ENCODE measurements around the gene OR10T2.
"Not testable (repeated sequence)": the region's sequence is repeated elsewhere in the genome, so short reads cannot be mapped to it uniquely, and the experiment has no call there.

Gene OR10T2, protein sequence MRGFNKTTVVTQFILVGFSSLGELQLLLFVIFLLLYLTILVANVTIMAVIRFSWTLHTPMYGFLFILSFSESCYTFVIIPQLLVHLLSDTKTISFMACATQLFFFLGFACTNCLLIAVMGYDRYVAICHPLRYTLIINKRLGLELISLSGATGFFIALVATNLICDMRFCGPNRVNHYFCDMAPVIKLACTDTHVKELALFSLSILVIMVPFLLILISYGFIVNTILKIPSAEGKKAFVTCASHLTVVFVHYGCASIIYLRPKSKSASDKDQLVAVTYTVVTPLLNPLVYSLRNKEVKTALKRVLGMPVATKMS

DNA sequence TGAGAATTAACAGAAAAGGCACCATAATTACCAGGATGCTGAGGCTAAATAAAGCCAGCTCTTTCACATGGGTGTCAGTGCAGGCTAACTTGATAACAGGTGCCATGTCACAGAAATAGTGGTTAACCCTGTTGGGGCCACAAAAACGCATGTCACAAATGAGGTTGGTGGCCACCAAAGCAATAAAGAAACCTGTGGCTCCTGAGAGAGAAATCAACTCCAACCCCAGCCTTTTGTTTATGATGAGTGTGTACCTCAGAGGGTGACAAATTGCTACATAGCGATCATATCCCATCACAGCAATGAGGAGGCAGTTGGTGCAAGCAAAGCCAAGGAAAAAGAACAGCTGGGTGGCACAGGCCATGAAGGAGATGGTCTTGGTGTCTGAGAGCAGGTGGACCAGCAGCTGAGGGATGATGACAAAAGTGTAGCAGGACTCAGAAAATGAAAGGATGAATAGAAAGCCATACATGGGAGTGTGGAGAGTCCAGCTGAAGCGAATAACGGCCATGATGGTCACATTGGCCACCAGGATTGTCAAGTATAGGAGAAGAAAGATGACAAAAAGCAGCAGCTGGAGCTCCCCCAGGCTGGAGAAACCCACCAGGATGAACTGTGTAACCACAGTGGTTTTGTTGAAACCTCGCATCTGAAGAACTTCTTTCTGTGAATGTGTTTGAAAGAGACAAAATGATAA is at the start of gene OR10T2:
Gene OR10T2 (minus strand): TSS at position 649 of the 697 bp plus-strand sequence. CDS start 0 bp downstream, at position 649.
- DNase-seq, result no peak

DNA sequence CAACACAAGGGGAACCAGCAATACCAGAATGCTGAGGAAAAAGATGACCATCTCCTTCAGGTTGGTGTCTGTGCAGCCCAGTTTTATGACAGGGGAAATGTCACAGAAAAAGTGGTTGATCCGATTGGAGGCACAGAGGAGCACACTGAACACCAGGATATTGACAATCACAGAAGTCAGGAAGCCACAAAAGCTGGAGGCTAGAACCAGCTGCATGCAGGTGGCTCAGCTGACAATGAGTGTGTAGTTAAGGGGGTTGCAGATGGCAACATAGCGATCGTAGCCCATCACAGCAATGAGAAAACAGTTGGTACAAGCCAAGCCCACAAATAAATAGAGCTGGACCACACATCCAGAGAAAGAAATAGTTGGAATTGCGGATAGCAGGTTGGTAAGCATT is 46.1 kb upstream of the OR10T2 start:
- no peak for DNase-seq

DNA sequence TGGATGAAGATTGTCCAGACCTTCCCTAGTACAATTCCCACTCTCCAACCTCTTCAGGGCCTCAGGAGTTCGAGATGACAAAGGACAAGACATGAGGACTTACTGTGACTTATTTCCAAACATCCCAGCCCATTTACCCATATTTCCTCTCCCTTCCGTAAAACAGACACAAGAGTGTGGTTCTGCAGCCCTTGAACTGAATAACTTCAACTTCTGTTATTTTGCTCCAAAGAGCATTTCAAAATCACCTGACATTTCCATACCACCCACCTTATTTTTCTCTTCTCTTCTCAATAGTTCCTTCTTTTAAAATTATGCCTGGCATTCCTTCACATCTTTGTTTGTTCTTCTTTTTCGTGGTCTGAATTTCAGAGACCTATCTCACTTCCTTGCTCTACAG is 35.5 kb upstream of the OR10T2 start:
- DNase-seq, result no peak

DNA sequence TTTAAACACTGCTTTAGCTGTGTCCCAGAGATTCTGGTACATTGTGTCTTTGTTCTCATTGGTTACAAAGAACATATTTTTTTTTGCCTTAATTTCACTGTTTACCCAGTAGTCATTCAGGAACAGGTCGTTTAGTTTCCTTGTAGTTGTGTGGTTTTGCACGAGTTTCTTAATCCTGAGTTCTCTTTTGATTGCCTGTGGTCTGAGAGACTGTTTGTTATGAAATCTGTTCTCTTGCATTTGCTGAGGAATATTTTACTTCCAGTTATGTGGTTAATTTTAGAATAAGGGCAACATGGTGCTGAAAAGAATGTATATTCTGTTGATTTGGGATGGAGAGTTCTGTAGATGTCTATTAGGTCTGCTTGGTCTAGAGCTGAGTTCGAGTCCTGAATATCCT is 30.9 kb upstream of the OR10T2 start:
- not testable (repeated sequence) for DNase-seq

DNA sequence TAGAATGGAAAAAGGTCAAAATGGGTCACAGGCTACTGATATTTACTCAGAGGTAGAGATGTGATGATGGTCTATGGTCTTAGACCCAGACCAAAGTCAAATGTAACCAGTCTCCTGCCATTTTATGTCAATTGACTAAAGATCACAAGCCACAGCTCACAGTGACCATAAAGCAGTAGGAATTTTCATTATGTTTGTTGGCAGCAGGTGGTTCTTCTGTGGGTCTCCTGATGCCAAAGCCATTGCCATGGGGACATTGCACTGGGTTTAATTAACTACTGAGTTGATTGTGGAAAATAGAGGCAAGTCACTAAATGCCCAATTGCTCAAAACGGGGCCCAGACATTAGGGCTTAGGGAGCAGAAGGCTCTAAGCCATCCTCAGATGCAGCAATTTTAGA is 26.9 kb upstream of the OR10T2 start, which contains the start of gene OR10K2:
Gene OR10K2 (minus strand): TSS at position 101 of the 400 bp plus-strand sequence. CDS start 5,371 bp downstream, outside the sequence.
- DNase-seq, result no peak

DNA sequence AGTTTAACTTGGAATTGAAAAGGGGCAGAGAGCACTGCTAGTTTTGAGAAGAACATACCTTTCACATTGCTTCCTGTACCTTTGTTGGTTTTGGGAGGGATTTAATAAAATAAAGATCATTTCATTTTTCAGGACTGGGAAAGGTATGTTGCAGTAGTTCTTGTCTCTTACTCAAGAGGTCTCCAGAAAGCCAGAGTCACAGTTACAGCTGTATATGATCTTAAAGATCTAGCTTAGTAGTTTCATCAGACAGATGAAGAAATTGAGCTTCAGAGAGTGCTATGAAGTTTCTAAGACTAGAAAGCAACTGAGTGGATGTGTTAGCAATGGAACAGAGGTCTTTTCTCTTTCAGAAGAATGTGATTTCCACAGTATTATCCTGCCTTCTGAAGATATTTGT is 25.8 kb upstream of the OR10T2 start:
- no peak for DNase-seq

DNA sequence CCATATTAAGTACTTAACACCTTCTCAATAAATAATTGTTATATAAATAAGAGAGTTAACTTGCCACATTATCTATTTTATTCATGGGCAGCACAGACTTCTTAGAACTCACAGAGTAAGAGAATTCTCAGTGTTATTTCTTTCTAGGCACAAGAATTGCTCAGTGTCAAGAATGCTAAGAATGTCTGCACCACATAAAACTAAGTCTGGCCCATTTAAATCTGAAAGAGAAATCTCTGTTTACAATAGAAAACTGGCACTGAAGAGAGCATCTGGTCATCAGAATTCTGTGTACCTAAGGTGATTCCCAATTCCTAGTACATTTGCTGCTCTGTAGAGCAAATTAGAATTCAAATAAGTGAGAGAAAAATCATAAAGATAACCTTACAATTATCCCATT is 22.9 kb upstream of the OR10T2 start:
- no peak for DNase-seq

DNA sequence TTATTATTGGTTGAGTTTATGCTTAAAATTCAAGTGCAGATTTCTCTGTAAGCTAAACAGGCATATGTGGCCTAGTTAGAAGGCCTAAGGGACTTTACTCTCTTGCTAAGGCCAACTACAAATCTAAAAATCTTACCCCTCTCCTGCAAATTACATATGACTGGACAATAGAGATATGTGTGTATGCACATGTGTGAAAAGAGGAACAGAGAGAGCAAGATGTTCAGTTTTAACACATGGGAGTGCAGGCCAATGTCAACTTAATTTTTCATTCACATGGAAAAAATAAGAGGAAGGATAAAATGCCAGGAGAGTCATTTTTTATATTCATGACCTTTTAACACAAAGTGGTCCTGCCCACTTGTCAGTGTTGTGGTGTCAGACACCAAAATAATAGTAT is 18.3 kb upstream of the OR10T2 start:
- DNase-seq, result no peak

DNA sequence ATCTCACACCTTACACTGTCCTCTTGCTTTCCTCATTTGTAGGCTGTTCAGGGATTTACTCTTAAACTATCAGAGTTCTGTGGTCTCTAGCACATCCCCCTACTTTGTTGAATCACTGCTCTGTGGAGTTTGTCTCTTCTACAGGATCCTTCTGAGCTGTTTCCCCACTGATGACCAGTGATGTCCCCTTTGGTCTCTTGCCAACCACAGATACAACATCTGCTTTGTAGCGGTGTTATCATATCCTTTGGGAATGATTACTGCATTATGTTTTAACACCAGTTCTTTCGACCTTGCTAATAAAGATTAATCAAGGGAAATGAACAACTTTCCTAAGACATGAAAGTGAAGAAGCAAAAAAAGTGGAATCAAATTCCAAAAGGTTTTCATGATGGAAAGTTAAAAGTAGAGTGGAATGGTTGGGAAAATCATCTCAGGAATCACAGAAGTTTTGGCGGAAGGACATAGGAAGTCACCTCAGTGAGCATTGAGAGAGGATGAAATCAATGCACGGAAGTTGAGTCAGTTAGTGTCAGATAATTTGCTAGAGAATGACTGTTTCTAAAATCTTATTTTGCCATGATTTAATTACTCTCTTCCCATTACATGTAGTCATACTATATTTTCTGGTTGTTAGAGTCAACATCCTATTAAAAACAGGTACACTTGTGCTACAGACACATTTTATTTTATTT is 15.5 kb upstream of the OR10T2 start:
- no peak for DNase-seq

DNA sequence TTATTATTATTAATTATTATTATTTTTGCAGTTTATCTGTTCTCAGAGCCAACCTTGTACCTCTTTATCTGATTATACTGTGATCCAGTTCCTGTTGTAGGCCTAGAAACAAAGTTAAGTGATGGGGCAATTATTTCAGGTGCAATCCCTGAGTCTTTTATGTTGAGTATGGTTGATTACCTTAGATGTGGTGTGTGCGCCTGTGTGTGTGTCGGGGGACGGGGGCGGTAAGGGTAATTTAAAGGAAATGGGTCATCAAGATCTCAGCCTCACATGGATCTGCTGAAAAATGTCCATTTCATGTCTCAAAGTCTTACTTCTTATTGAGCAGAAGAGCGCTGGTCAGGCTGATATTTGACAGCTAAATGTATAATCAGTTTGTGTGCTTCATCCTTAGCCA is 7.8 kb upstream of the OR10T2 start:
- DNase-seq, result no peak

DNA sequence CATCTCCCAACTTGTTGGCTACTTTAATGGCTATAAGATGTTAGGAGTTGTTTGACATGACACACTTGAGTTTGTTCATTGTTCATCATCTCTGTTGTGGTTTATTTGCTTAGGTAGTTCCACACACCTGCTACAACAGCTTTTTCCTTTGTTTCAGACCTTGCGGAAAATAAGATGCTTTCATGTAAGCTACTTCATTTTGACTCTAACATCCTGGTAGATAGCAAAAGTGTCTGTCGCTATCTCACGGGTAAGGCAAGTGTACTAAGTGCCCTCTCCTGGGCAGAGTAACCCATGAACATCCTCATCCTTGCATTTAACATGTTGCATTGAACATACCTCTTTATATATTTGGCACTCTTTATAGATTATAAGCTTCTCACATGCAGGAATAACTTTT is 1.6 kb upstream of the OR10T2 start:
- DNase-seq, result no peak

DNA sequence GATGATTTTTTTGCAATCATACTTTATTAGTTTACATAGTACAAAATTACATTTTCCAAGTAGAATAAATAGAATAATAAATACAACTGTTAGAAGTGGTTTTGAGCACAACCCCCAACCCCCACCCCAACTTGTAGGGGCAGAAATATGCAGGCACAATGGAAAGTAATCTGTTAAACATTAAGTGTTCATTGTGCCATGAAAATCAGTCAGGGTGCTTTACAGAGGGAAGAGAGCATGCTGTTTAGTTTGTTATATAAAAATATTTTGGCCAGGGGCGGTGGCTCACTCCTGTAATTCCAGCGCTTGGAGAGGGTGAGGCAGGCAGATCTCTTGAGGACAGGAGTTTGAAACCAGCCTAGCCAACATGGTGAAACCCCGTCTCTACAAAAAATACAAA is 2.6 kb downstream of the OR10T2 start:
- DNase-seq, result no peak

DNA sequence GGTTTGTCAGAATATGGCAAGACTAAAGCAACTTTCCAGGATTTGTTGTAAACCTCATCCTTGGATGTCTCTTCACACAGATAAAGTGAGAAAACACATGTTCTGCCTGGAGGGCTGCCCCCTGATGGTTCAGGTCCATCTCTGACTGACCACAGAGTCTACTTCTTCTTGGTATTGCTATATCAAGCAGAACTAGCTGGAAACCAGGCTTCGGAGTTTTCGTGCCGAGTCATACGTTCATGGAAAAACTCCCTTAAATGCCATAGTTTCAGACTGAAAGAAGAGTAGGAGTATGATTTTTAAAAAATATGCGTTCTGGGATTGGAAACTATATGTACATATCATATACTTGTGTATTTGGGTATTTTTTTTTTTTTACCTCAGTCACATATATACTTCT is 5.8 kb downstream of the OR10T2 start:
- no peak for DNase-seq

DNA sequence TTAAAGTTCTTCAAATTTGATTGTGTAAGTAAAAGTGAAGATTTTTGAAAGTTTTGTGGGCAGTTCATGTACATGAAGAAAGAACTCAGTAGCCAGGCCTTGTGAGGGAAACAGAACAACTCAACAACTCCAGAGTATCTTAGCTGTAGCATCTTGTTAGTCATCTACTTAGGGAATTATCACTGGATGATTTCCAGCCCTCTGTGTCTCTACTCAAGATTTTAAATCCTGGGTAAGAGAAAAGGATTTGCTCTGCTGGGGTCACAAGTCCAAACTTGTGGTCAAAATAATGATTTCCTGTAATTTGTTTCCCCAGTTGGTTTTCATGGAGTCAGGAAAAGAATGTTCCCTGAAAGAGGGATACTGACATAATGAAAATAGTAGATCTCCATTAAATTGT is 8.2 kb downstream of the OR10T2 start:
- DNase-seq, result no peak

DNA sequence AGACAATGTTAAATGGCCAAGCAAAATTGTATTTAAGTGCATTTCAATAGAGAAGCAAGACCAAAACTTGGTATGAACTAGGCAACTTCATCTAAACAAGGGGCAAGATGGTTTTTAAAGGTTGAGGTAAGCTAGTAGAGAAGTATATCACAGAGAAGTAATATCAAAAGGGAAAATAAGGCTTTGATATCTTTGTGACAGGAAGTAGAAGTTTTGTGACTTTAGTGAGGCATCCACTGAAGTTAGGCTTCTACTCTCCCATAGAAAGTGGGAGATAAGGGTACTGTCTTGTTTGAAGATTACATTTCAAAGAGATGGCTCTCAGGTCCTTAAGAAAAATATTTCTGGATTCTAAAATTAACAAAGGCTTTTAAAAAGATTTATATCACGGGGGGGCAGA is 8.9 kb downstream of the OR10T2 start:
- DNase-seq, result no peak

DNA sequence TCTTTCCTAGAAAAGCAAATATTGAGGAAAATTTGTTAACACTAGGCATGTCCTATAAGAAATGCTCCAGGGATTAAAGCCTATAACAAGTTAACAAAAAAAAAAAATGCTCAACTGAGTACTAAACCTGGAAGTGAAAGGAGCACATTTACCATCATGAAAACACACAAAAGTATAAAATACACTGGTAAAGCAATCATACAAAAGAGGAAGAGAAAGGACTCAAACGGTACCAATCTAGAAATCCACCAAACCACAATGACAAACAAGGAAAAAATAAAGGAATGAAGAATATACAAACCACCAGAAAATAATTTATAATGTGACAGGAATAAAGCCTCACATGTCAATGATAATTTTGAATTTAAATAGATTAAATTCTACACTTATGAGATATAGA is 24.4 kb downstream of the OR10T2 start:
- DNase-seq, result no peak

DNA sequence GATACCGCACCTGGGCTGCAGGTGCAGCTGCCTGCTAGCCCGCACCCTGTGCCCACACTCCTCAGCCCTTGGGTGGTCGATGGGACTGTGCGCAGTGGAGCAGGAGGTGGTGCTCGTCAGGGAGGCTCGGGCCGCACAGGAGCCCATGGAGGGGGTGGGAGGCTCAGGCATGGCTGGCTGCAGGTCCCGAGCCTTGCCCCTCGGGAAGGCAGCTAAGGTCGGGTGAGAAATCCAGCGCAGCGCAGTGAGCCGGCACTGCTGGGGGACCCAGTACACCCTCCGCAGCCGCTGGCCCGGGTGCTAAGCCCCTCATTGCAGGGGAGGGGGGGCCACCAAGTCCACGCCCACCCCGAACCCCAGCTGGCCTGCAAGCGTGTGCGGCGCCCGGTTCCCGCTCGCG is 25.2 kb downstream of the OR10T2 start:
- not testable (repeated sequence) for DNase-seq

DNA sequence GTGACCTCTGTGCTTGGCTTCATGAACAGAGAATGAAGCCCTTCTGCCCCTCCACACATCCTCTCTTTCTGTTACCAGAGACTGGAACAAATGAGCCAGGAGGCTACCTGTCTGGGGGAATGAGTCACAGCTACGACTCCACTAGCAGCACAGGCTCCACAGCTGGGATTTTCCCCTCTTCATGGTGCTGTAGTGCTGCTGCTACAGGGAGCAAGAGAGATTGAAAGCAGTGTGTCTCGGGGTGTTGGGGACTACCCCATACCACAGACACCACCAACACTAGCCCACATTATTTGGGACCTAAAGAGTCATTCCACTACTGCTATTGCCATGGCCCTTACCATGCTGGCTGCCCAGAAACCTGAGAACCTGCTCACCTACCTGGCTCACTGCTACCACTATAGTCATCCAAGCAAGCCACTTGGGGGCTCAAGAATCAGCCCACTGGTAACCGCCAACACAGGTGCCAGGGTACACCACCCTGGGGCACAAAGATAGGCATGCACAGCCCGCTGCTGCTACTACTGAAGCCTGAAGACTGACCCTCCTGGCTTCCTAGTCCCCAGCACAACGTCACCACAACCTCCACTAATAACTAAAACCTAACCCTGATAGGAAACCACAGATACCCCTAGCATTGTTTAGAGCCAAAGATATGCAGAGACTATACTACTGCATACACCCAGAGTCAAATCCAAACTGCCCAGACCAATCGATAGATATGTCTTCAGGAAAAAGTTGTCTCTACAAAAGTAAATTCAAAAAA is 27.9 kb downstream of the OR10T2 start:
- DNase-seq, result peak; percentile 70

DNA sequence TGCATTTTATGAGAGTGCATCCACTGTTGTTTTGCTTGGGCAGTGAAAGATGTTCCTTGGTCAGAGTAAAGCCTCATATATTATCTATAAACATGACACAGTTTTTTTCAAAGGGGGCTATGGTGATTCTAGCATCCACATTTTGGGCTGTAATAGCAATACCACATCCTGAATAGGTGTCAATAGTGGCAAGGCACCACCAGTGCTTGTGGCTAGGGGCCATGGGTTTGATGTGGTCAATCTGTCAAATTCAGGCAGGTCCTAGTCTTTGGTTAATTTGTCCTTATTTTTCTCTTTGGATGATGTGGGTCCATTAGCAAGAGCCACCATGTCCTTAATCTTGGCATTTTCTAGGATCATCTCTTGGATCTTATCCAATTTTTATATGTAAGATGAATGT is 32.5 kb downstream of the OR10T2 start:
- no peak for DNase-seq

DNA sequence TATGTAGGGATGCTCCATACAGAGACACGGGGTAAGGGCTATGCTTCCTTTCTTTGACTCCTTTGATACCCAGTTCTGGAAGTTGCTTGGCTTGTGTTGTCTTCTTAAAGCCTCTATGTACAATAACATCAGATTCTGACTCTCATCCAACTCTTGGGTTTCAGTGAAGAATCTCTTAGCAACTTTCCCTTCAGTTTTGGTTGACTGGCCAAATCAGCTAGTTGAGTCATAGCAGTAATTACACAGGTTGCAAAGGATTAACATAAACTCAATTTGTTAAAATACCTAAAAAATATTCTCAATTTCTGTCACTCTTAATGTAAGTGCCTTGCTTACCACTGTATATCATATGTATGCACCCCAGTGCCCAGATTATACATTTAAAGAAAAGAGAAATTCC is 36.3 kb downstream of the OR10T2 start:
- no peak for DNase-seq

DNA sequence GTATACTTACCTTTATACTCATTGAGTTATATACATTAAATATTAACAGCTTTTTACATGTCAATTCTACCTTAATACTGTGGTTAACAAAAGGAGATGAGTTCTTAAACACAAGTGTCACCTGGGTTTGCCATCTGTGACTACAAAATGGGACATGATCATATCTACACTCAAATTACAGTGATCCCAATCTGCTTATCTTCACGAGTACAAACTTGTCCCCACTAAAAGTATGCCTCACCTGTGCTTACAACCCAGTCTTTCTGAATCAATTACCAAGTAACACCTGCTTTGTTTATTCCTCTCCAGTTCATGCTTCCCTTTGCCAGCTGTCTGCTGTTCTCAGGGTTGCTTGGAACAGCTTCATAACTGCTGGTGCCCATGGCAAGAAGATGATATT is 36.8 kb downstream of the OR10T2 start:
- no peak for DNase-seq

DNA sequence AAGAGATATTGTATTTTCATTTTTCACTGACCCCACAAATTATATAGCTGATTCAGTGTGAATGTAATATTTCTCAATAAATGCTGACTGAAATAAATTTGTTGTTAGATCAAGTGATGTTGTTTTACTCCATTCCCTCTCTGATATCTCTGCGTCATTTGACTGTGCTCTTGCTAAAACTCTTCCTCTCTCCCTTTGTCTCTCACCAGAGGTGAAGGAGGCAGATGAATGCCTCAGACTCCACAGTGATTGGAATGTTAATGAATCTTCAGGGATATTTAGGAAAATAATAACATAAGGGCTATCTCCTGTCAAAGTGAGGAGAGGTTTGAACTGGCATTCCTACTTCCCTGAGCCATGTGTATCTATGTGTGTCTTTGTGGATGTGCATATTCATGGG is 41.8 kb downstream of the OR10T2 start:
- DNase-seq, result no peak

DNA sequence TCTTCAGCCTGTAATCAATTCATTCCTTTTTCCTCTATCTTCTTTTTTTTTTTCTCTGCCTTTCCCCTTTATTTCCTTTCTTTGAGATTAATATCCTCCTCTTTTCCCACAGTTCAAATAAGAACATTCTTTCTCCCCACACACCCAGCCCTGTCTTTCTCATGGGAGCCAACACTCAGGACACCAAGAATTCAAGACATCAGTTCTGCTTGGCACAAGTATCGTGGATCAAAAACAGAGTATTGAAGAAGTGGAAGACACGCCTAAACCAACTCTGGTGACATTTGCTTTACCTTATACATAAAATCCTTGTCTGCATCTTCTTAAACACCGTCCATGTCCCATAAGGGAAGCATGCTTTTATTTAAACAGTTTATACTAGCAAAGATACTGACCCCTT is 42.6 kb downstream of the OR10T2 start:
- DNase-seq, result no peak
